OCI-LY7 (cell line): ENCODE data around the gene ARHGEF10L.

ENCODE experiments used
- EZH2phosphoT487 ChIP-seq: fragments of 200-600 bp; sonication (generic); IDR thresholded peaks from 2 replicates; pipeline ENCODE4 v1.6.1; 2018; ENCODE audit warnings: low read depth, borderline replicate concordance, mild to moderate bottlenecking, mixed run types, antibody characterized with exemption, low read length, moderate library complexity, mixed read lengths
- TF ChIP-seq, protein P1 (sequence below): fragments of 200-600 bp; sonication (generic); conservative IDR thresholded peaks from 2 replicates; pipeline ENCODE4 v1.5.1; 2014; ENCODE audit warnings: mild to moderate bottlenecking, antibody characterized with exemption, low read length, moderate library complexity, mixed read lengths

DNA sequence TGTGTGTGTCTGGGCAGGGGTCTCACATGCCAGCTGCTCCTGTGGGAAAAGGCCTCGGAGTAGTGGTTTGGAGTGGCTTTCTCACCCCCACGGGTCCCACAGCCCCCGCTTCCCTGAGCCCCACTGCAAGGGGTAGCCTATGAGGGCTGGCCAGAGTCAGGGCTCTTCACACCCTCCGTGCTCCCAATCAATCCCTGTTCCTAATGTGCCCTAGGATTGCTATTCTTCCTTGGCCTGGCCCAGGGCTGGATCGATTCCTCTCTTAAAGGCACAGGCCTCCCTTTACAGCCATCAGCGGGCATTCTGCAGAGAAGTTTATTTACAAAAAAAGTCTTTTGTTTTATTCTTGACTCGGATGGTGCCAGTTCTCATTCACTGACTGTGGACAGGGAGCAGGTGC lies 196.3 kb downstream of the ARHGEF10L start:
- no peak for TF ChIP-seq EZH2phosphoT487
- TF ChIP-seq, protein P1, sequence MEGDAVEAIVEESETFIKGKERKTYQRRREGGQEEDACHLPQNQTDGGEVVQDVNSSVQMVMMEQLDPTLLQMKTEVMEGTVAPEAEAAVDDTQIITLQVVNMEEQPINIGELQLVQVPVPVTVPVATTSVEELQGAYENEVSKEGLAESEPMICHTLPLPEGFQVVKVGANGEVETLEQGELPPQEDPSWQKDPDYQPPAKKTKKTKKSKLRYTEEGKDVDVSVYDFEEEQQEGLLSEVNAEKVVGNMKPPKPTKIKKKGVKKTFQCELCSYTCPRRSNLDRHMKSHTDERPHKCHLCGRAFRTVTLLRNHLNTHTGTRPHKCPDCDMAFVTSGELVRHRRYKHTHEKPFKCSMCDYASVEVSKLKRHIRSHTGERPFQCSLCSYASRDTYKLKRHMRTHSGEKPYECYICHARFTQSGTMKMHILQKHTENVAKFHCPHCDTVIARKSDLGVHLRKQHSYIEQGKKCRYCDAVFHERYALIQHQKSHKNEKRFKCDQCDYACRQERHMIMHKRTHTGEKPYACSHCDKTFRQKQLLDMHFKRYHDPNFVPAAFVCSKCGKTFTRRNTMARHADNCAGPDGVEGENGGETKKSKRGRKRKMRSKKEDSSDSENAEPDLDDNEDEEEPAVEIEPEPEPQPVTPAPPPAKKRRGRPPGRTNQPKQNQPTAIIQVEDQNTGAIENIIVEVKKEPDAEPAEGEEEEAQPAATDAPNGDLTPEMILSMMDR: no peak
